ENCODE data around the gene SLC27A5.
A peak's percentile ranks its signal among the peaks of the same experiment; 100 is the strongest.
"Not testable (repeated sequence)": the region's sequence is repeated elsewhere in the genome, so short reads cannot be mapped to it uniquely, and the experiment has no call there.

Gene SLC27A5

GRCh38 chr19:58466760-58467589, 44.8 kb downstream of the SLC27A5 start, which contains the start of gene ZNF324:
ZNF324 (plus strand) TSS chr19:58467080; CDS start chr19:58469186, 2,106 bp downstream.
- peak; percentile 95 to 96 for DNase-seq

- no peak for DNase-seq
Observed at GRCh38 chr19:58466089-58466759, 45.6 kb downstream of the SLC27A5 start.

- no peak for DNase-seq
Observed at GRCh38 chr19:58460039-58460438, 51.8 kb downstream of the SLC27A5 start.

- DNase-seq, result no peak
Observed at GRCh38 chr19:58456111-58456510, 55.7 kb downstream of the SLC27A5 start.

GRCh38 chr19:58455306-58455705, 56.5 kb downstream of the SLC27A5 start:
- no peak for DNase-seq

- no peak for DNase-seq
Observed at GRCh38 chr19:58453743-58454142, 58.0 kb downstream of the SLC27A5 start.

GRCh38 chr19:58451358-58452101, 60.3 kb downstream of the SLC27A5 start, which contains the start of gene ZNF324B:
ZNF324B (plus strand) TSS chr19:58451622; CDS start chr19:58453702, 2,080 bp downstream.
- DNase-seq, result peak; percentile 96 to 97

GRCh38 chr19:58450856-58451357, 60.9 kb downstream of the SLC27A5 start:
- DNase-seq, result no peak

GRCh38 chr19:58449980-58450379, 61.8 kb downstream of the SLC27A5 start:
- not testable (repeated sequence) for DNase-seq

- DNase-seq, result not testable (repeated sequence)
Observed at GRCh38 chr19:58448860-58449259, 62.9 kb downstream of the SLC27A5 start.

All from CD4-positive, alpha-beta T cell treated with Interferon alpha-2 for 1 hour (primary cell).